Lung (tissue), 12 donors: ENCODE measurements around the gene PSMD13. TPM values are rescaled to one million over a fixed set of nuclear protein-coding genes. Genes with fewer than 3 reads are reported as not detected.

ENCODE experiments used
- ATAC-seq: fragments of 200-7000 bp; cut with Tn5 transposase; one replicate; pipeline ENCODE4 v1.9.1; 2020; ENCODE audit warnings: moderate number of reproducible peaks; ENCODE audit not compliant: insufficient read depth, low FRiP score
- DNase-seq, 3 donors: peaks; one replicate each; pipeline ENCODE4 v3.0.0-alpha.2; 2013 to 2017
- H3K27ac ChIP-seq, 2 donors: one replicate each; pipeline ENCODE4 v1.5.1; 2013; ENCODE audit warnings: mild to moderate bottlenecking in 2 of 2, moderate library complexity in 2 of 2, control low read depth in 1 of 2, inconsistent platforms in 1 of 2, low read depth in 1 of 2, low read length in 1 of 2
- H3K27me3 ChIP-seq, 3 donors: one replicate each; pipeline ENCODE4 v1.5.1; 2013; ENCODE audit warnings: low read length in 2 of 3; ENCODE audit not compliant: control insufficient read depth in 3 of 3, insufficient read depth in 3 of 3
- H3K36me3 ChIP-seq, 4 donors: one replicate each; pipeline ENCODE4 v1.5.1; 2013; ENCODE audit warnings: low read length in 4 of 4, mild to moderate bottlenecking in 1 of 4, moderate library complexity in 1 of 4; ENCODE audit not compliant: control insufficient read depth in 4 of 4, insufficient read depth in 4 of 4
- H3K4me1 ChIP-seq, 5 donors: one replicate each; pipeline ENCODE4 v1.5.1; 2013; ENCODE audit warnings: low read length in 5 of 5, mild to moderate bottlenecking in 2 of 5, moderate library complexity in 1 of 5; ENCODE audit not compliant: control insufficient read depth in 5 of 5, insufficient read depth in 5 of 5
- H3K4me3 ChIP-seq: one replicate; pipeline ENCODE4 v1.5.1; 2013; ENCODE audit warnings: mild to moderate bottlenecking, control low read depth, moderate library complexity
- H3K9ac ChIP-seq, 2 donors: one replicate each; pipeline ENCODE4 v1.5.1; 2013; ENCODE audit warnings: low read length in 2 of 2, control low read depth in 1 of 2; ENCODE audit not compliant: insufficient read depth in 1 of 2
- H3K9me3 ChIP-seq, 4 donors: one replicate each; pipeline ENCODE4 v1.5.1; 2013; ENCODE audit warnings: low read length in 3 of 4, mild to moderate bottlenecking in 1 of 4, moderate library complexity in 1 of 4; ENCODE audit not compliant: control insufficient read depth in 4 of 4, insufficient read depth in 3 of 4
- CTCF ChIP-seq: IDR thresholded peaks from 2 replicates; pipeline ENCODE4 v1.5.1; 2012; ENCODE audit warnings: mild to moderate bottlenecking; ENCODE audit errors: control extremely low read depth, extremely low read depth
- WGBS, 2 donors: extraction: QIAGEN DNeasy Blood & Tissue Kit; methylation state at CpG; one replicate each; pipeline ENCODE4 v1.1.7; 2013; 5-methylcytosine and 5-hydroxymethylcytosine counted together
- polyA plus RNA-seq, 2 donors: library from polyadenylated mRNA; stranded (reverse); fragments of 200-250 nt; gene quantifications; one replicate each; pipeline ENCODE4 v1.2.1, GENCODE V29; 2013
- total RNA-seq, 2 donors: library from RNA; depleted of rRNA in 1 of 2; stranded (reverse); fragments of >200 nt in 1 of 2; gene quantifications; one replicate each; pipeline ENCODE4 v1.2.1, GENCODE V29; 2014 to 2021
- donor health status: control.
- donor health status: control.
- donor health status: Bipolar disorder and iron deficiency.
- donor health status: healthy.
- donor health status: DM: yes; HTN: yes; CAD: no.

Gene PSMD13
- total and polyA plus RNA-seq, 4 donors = 75.2 to 184 (median 145) TPM

GRCh38 chr11:287821-288477 lies 51.2 kb downstream of the PSMD13 start:
- no peak overlapping the region for H3K9ac ChIP-seq
- WGBS, 2 donors = 19 to 21% methylated on average over 40 to 41 of the region's 41 CpGs
- H3K4me1 ChIP-seq = peaks cover 0 to 12% (median 0%) of the 10 kb centered on the region in 5 donors
- H3K27ac ChIP-seq = peak overlapping the region in 1 of 2 donors; percentile 58
- peak overlapping the region; percentile 47 for H3K4me3 ChIP-seq
- DNase-seq = no peak
- no peak for TF ChIP-seq CTCF
- ATAC-seq = no peak
- H3K9me3 ChIP-seq = no peaks in the 10 kb centered on the region
- H3K27me3 ChIP-seq = peaks cover 0 to 26% (median 15%) of the 10 kb centered on the region in 3 donors
- peaks cover 0 to 9% (median 0%) of the 10 kb centered on the region in 4 donors for H3K36me3 ChIP-seq

GRCh38 chr11:288478-289397 lies 52.0 kb downstream of the PSMD13 start, which contains the start of gene PGGHG:
Gene PGGHG (plus strand): TSS chr11:289126. CDS start chr11:289817, 691 bp downstream.
- ATAC-seq = peak; percentile 90

GRCh38 chr11:289398-289711 lies 52.6 kb downstream of the PSMD13 start:
- Histone ChIP-seq H3K27ac (no peak overlapping the region), H3K9me3 (no peaks in the 10 kb centered on the region), H3K4me3 (no peak overlapping the region), H3K9ac (no peak overlapping the region), H3K4me1 (peaks cover 0 to 12% (median 0%) of the 10 kb centered on the region in 5 donors), H3K36me3 (peaks cover 0 to 19% (median 0%) of the 10 kb centered on the region in 4 donors), H3K27me3 (peaks cover 0 to 22% (median 10%) of the 10 kb centered on the region in 3 donors)
- ATAC-seq (no peak), DNase-seq (peak in 1 of 3 donors; percentile 35)
- WGBS, 2 donors = 10 to 21% methylated on average over 14 of the region's 14 CpGs
- TF ChIP-seq CTCF = no peak

More at GRCh38 chr11:288478-289397, 52.0 kb downstream of the PSMD13 start, which contains the start of gene PGGHG:
- H3K4me1 ChIP-seq = peaks cover 0 to 12% (median 0%) of the 10 kb centered on the region in 5 donors
- WGBS, 2 donors = 1% methylated on average over 60 to 111 of the region's 112 CpGs
- TF ChIP-seq CTCF = no peak
- DNase-seq = peak; percentile 59 to 75 (median 69)
- peak within 1 kb of the TSS in 1 of 2 donors; percentile 58 for H3K27ac ChIP-seq
- H3K9ac ChIP-seq = no peak within 1 kb of the TSS
- peaks cover 0 to 22% (median 10%) of the 10 kb centered on the region in 3 donors for H3K27me3 ChIP-seq
- no peaks in the 10 kb centered on the region for H3K9me3 ChIP-seq
- H3K4me3 ChIP-seq = peak within 1 kb of the TSS; percentile 47
- peaks cover 0 to 14% (median 0%) of the 10 kb centered on the region in 4 donors for H3K36me3 ChIP-seq
